Activated CD8-positive, alpha-beta T cell treated with anti-CD3 and anti-CD28 coated beads, Interleukin-2, amount 10 ng/mL, durations not matched to agents 7 days and 5 days (primary cell): ENCODE data around the gene CEP68. TPM values are rescaled to one million over a fixed set of nuclear protein-coding genes. Genes with fewer than 3 reads are reported as not detected.
A peak's percentile ranks its signal among the peaks of the same experiment; 100 is the strongest.

Experiments used
- ATAC-seq: fragments of 150-1000 bp; cut with Tn5 transposase; one replicate; pipeline ENCODE4 v1.10.0; 2021; ENCODE audit warnings: moderate library complexity
- CTCF ChIA-PET: fragments of 350-600 bp; sonication (Branson Sonifier 250); formaldehyde crosslinking; loops from one replicate; lab custom pipeline; 2021; ENCODE audit warnings: antibody characterized with exemption; lab: Charles Lee
- POLR2A ChIA-PET: fragments of 350-600 bp; sonication (Branson Sonifier 250); formaldehyde crosslinking; loops from one replicate; lab custom pipeline; 2021; ENCODE audit warnings: antibody characterized with exemption; lab: Charles Lee
- DNase-seq: peaks from one replicate; pipeline ENCODE4 v3.0.0-alpha.2; 2020
- H3K27ac Mint-ChIP-seq: one replicate; pipeline ENCODE4 v1.8.0; 2021; ENCODE audit warnings: mild to moderate bottlenecking, mixed read lengths
- H3K27me3 Mint-ChIP-seq: one replicate; pipeline ENCODE4 v1.8.0; 2021; ENCODE audit warnings: low read depth, mixed read lengths
- H3K36me3 Mint-ChIP-seq: one replicate; pipeline ENCODE4 v1.8.0; 2021; ENCODE audit warnings: low read depth, mixed read lengths
- H3K4me1 Mint-ChIP-seq: one replicate; pipeline ENCODE4 v1.8.0; 2021; ENCODE audit warnings: low read depth, mixed read lengths
- H3K4me3 Mint-ChIP-seq: one replicate; pipeline ENCODE4 v1.8.0; 2021; ENCODE audit warnings: mild to moderate bottlenecking, mixed read lengths
- H3K9me3 Mint-ChIP-seq: one replicate; pipeline ENCODE4 v1.8.0; 2022; ENCODE audit warnings: mixed read lengths; ENCODE audit not compliant: insufficient read depth
- total RNA-seq, 2 experiments: library from RNA; stranded (reverse); gene quantifications; one replicate each; pipeline ENCODE4 v1.2.3, GENCODE V29; 2021

Gene CEP68
- total RNA-seq, 2 experiments from 2014 or later, result 8.1 to 9.7 TPM

DNA sequence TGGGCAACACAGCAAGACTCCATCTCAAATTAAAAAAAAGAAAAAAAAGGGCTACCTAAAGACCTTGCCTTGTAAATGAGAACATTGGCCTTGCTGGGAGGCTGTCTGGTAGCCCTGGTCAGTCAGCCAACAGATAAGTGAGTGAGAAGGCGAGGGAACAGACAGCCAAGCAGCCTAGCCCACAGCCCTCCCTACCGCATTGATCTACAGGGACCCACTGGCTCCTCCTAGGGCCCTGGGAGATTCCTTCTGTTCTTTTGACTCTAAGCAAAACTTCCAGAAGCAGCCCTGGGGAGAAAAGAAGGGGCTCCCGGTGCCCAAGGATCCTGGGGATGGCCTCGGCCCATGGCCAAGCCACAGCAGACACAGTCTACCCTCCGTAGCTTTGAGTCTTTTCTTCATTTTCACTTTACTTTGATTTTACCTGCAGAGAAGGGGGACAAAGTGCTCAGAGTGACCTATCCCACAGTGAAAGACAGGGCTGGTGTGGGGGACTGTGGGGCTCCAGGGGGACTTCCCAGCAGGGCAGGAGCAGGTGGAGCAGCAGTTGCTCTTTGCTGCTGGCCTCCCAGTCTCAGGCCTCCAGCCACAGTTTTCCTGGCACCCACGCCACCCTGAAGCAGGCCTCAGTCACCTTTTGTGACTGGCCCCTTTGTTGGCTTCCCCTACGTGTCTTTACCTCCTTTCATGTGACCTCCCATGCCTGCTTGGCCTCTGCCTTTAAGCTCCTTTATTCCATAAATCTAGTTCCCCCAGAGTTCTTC lies 5.1 kb downstream of the CEP68 start:
- Mint-ChIP-seq H3K27me3 (no peaks in the 10 kb centered on the region), H3K4me3 (no peak overlapping the region), H3K9me3 (no peaks in the 10 kb centered on the region), H3K27ac (no peak overlapping the region), H3K4me1 (peaks cover 36% of the 10 kb centered on the region), H3K36me3 (no peaks in the 10 kb centered on the region)
- ChIA-PET POLR2A (no interaction called here), CTCF (interaction anchor here (0.7 kb wide), 1 partner anchor 8 kb away, joined by 5 read pairs; no protein-coding TSS in a partner anchor)
- DNase-seq (no peak), ATAC-seq (no peak)

GRCh38 chr2:65061910-65062339 lies 5.7 kb downstream of the CEP68 start:
- H3K4me1 Mint-ChIP-seq, result peaks cover 36% of the 10 kb centered on the region

GRCh38 chr2:65062843-65063825 lies 6.9 kb downstream of the CEP68 start:
- Mint-ChIP-seq H3K27me3 (no peaks in the 10 kb centered on the region), H3K4me3 (no peak overlapping the region), H3K36me3 (no peaks in the 10 kb centered on the region), H3K4me1 (peaks cover 36% of the 10 kb centered on the region), H3K9me3 (no peaks in the 10 kb centered on the region), H3K27ac (no peak overlapping the region)
- no peak for DNase-seq
- no peak for ATAC-seq
- ChIA-PET POLR2A (no interaction called here), CTCF (interaction anchor here (1.0 to 3.9 kb wide), 5 partner anchors 63 to 145 kb away, joined by 3 to 82 read pairs (median 20); partner anchors contain the start of gene RAB1A)

More at GRCh38 chr2:65061910-65062339, 5.7 kb downstream of the CEP68 start:
- DNase-seq, result no peak
- Mint-ChIP-seq H3K36me3 (no peaks in the 10 kb centered on the region), H3K27me3 (no peaks in the 10 kb centered on the region), H3K27ac (no peak overlapping the region), H3K9me3 (no peaks in the 10 kb centered on the region), H3K4me3 (no peak overlapping the region)
- ATAC-seq, result no peak
- POLR2A ChIA-PET, result interaction anchor here (0.6 kb wide), 1 partner anchor 575 kb away, joined by 3 read pairs; no protein-coding TSS in a partner anchor
- CTCF ChIA-PET, result interaction anchor here (0.7 kb wide), 1 partner anchor 9 kb away, joined by 5 read pairs; no protein-coding TSS in a partner anchor

GRCh38 chr2:65064728-65065552 lies 8.7 kb downstream of the CEP68 start:
- ChIA-PET POLR2A (interaction anchor here (0.6 to 1.4 kb wide), 4 partner anchors 65 to 162 kb away, joined by 3 to 7 read pairs (median 3); partner anchors contain the start of genes ACTR2 and RAB1A), CTCF (interaction anchor here (0.6 to 3.9 kb wide), 48 partner anchors 9 to 733 kb away, joined by 3 to 82 read pairs (median 4); partner anchors contain the start of genes ACTR2, CEP68 and RAB1A)
- Mint-ChIP-seq H3K9me3 (no peaks in the 10 kb centered on the region), H3K4me1 (peaks cover 37% of the 10 kb centered on the region), H3K4me3 (no peak overlapping the region), H3K27me3 (no peaks in the 10 kb centered on the region), H3K27ac (peak overlapping the region; percentile 69), H3K36me3 (no peaks in the 10 kb centered on the region)
- ATAC-seq (peak; percentile 76), DNase-seq (peak; percentile 72)

DNA sequence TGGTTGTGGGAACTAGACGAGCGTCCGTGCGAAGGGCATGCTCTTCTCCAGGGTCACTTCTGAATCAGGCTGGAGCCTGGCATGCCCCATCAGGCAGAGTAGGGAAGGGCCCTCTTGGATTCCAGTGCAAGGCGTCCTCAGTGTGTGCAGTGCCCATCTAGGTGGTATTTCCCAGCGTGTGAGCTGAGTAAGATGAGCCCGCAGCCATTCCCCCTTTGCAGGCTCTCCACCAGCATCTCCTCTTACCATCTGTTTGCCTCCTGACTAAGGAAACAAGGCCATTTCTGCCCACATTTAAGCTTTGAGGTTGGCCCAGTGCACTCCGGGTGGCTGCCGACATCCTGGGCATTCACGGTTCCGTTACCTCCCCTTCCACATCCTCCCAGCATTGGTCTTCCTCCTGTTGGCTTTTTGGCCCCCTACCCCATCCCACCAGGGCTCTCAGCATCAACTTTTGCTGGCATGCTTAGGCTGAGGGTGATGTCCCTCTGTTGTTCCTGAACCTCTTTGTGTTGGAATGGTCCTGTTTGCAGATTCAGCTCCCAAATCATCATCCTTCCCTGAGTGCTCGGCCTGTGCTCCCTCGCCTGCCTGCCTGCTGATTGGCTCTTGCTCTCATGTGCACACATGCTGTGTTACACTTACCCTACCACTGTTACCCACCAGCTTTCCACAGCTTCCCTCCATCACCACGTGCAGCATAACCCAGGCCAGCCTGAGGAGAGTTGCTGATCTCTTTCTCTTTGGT lies 11.8 kb downstream of the CEP68 start:
- ChIA-PET POLR2A (interaction anchor here (0.8 to 1.6 kb wide), 4 partner anchors 17 to 159 kb away, joined by 4 to 7 read pairs (median 5); partner anchors contain the start of genes ACTR2 and RAB1A), CTCF (interaction anchor here (1.2 to 2.6 kb wide), 4 partner anchors 10 to 119 kb away, joined by 3 to 9 read pairs (median 8); no protein-coding TSS in a partner anchor)
- ATAC-seq, result peak; percentile 24
- Mint-ChIP-seq H3K9me3 (no peaks in the 10 kb centered on the region), H3K36me3 (peaks cover 4% of the 10 kb centered on the region), H3K4me3 (no peak overlapping the region), H3K27ac (peak overlapping the region; percentile 82), H3K27me3 (no peaks in the 10 kb centered on the region), H3K4me1 (peaks cover 37% of the 10 kb centered on the region)
- DNase-seq, result peak; percentile 32

DNA sequence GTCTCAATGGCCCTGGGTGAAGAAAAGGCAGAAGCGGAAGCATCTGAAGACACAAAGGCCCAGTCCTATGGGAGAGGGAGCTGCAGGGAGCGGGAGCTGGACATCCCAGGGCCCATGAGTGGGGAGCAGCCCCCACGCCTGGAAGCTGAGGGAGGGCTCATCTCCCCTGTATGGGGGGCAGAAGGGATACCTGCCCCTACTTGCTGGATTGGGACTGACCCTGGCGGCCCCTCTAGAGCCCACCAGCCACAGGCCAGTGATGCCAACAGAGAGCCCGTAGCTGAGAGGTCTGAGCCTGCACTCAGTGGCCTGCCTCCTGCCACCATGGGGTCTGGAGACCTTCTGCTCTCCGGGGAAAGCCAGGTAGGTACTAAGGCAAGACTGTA lies 13.2 kb downstream of the CEP68 start:
- no peaks in the 10 kb centered on the region for H3K27me3 Mint-ChIP-seq
- H3K9me3 Mint-ChIP-seq, result no peaks in the 10 kb centered on the region
- H3K36me3 Mint-ChIP-seq, result peaks cover 7% of the 10 kb centered on the region
- ChIA-PET CTCF (interaction anchor here (0.8 to 2.6 kb wide), 2 partner anchors 11 to 60 kb away, joined by 3 to 7 read pairs; partner anchors contain the start of gene RAB1A), POLR2A (no interaction called here)
- peak overlapping the region; percentile 39 for H3K27ac Mint-ChIP-seq
- ATAC-seq (no peak), DNase-seq (no peak)
- H3K4me1 Mint-ChIP-seq, result peaks cover 32% of the 10 kb centered on the region
- H3K4me3 Mint-ChIP-seq, result no peak overlapping the region

GRCh38 chr2:65070172-65070830 lies 14.1 kb downstream of the CEP68 start:
- no peak for ATAC-seq
- H3K27ac Mint-ChIP-seq, result peak overlapping the region; percentile 76
- DNase-seq, result no peak
- ChIA-PET POLR2A (interaction anchor here (0.7 to 1.0 kb wide), 2 partner anchors 9 to 124 kb away, joined by 3 read pairs; no protein-coding TSS in a partner anchor), CTCF (interaction anchor here (1.1 kb wide), 1 partner anchor 100 kb away, joined by 4 read pairs; no protein-coding TSS in a partner anchor)
- H3K4me1 Mint-ChIP-seq, result peaks cover 24% of the 10 kb centered on the region
- no peaks in the 10 kb centered on the region for H3K9me3 Mint-ChIP-seq
- no peaks in the 10 kb centered on the region for H3K27me3 Mint-ChIP-seq
- H3K4me3 Mint-ChIP-seq, result no peak overlapping the region
- peaks cover 9% of the 10 kb centered on the region for H3K36me3 Mint-ChIP-seq

DNA sequence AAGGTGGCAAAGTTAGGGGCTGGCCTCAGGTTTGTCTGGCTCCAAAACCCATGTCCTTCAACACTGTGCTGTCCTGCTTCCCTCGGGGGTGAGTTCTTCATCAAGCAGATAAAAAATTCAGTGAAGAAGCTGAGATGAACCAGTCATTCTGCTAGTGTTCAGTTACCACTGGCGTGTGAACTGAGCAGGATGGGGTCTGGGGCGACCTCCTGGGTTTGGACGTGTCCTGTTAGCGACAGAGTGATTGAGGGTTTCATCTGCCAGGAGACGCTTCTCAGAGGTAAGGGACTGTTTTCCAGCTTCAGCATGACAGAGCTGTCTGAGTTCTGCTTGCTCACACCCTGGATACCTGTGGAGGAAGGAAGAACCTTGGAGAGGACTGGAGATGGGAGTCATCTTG lies 14.6 kb downstream of the CEP68 start:
- H3K4me1 Mint-ChIP-seq, result peaks cover 23% of the 10 kb centered on the region
- H3K27ac Mint-ChIP-seq, result peak overlapping the region; percentile 76
- peaks cover 9% of the 10 kb centered on the region for H3K36me3 Mint-ChIP-seq
- ChIA-PET POLR2A (interaction anchor here (0.7 to 1.0 kb wide), 2 partner anchors 8 to 124 kb away, joined by 3 read pairs; no protein-coding TSS in a partner anchor), CTCF (interaction anchor here (1.1 kb wide), 1 partner anchor 100 kb away, joined by 4 read pairs; no protein-coding TSS in a partner anchor)
- ATAC-seq, result no peak
- no peak overlapping the region for H3K4me3 Mint-ChIP-seq
- no peaks in the 10 kb centered on the region for H3K9me3 Mint-ChIP-seq
- DNase-seq, result no peak
- H3K27me3 Mint-ChIP-seq, result no peaks in the 10 kb centered on the region

DNA sequence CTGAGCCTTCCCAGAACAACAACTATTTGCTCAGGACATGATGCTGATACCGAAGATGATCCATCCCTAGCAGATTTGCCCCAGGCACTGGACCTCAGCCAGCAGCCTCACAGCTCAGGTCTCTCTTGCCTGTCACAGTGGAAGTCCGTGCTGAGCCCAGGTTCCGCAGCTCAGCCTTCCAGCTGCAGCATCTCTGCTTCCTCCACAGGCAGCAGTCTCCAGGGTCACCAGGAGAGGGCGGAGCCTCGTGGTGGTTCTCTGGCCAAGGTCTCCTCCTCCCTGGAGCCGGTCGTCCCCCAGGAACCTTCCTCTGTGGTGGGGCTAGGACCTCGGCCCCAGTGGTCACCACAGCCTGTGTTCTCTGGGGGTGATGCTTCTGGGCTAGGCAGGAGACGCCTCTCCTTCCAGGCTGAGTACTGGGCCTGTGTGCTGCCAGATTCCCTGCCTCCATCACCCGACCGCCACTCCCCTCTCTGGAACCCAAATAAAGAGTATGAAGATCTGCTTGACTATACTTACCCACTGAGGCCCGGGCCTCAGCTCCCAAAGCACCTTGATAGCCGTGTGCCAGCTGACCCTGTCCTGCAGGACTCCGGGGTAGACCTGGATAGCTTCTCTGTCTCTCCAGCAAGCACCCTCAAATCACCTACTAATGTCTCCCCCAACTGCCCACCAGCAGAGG lies 15.4 kb downstream of the CEP68 start:
- Mint-ChIP-seq H3K9me3 (no peaks in the 10 kb centered on the region), H3K27ac (peak overlapping the region; percentile 62), H3K27me3 (no peaks in the 10 kb centered on the region), H3K4me3 (no peak overlapping the region), H3K36me3 (peaks cover 9% of the 10 kb centered on the region), H3K4me1 (peaks cover 23% of the 10 kb centered on the region)
- no peak for ATAC-seq
- POLR2A ChIA-PET, result interaction anchor here (1.0 kb wide), 1 partner anchor 8 kb away, joined by 3 read pairs; no protein-coding TSS in a partner anchor
- DNase-seq, result no peak
- CTCF ChIA-PET, result interaction anchor here (0.9 to 1.1 kb wide), 2 partner anchors 97 to 99 kb away, joined by 4 read pairs; no protein-coding TSS in a partner anchor
